WTC11 (cell line): Measurements from ENCODE around the gene TVP23C.
"Not testable (repeated sequence)": the region's sequence is repeated elsewhere in the genome, so short reads cannot be mapped to it uniquely, and the experiment has no call there.

Experiments used
- ESRRA ChIP-seq: sonication (generic); formaldehyde crosslinking; IDR thresholded peaks from 2 replicates; pipeline ENCODE4 v1.8.1; 2022; ENCODE audit warnings: mild to moderate bottlenecking, missing genetic modification reagents, borderline replicate concordance
- FOXK1 ChIP-seq: sonication (generic); formaldehyde crosslinking; IDR thresholded peaks from 2 replicates; pipeline ENCODE4 v1.8.0; 2022; ENCODE audit warnings: mild to moderate bottlenecking, moderate library complexity, missing genetic modification reagents
- MXD4 ChIP-seq: fragments of 250-450 bp; sonication (Bioruptor Pico); IDR thresholded peaks from 2 replicates; pipeline ENCODE4 v1.8.0; 2021; ENCODE audit warnings: mild to moderate bottlenecking, moderate library complexity, borderline replicate concordance
- NFE2L1 ChIP-seq: sonication (generic); formaldehyde crosslinking; IDR thresholded peaks from 2 replicates; pipeline ENCODE4 v1.8.1; 2023; ENCODE audit warnings: missing genetic modification reagents
- NR2C2 ChIP-seq: sonication (generic); formaldehyde crosslinking; IDR thresholded peaks from 2 replicates; pipeline ENCODE4 v1.8.0; 2022; ENCODE audit warnings: mild to moderate bottlenecking, missing genetic modification reagents
- SP1 ChIP-seq: sonication (generic); formaldehyde crosslinking; conservative IDR thresholded peaks from 2 replicates; pipeline ENCODE4 v1.8.1; 2022; ENCODE audit warnings: missing genetic modification reagents
- ZNF396 ChIP-seq: fragments of 250-450 bp; sonication (Bioruptor Pico); IDR thresholded peaks from 2 replicates; pipeline ENCODE4 v1.8.0; 2021; ENCODE audit warnings: mild to moderate bottlenecking, moderate library complexity, borderline replicate concordance
- ZNF671 ChIP-seq: fragments of 250-450 bp; sonication (Bioruptor Pico); IDR thresholded peaks from 2 replicates; pipeline ENCODE4 v1.8.0; 2021; ENCODE audit warnings: mild to moderate bottlenecking
- TF ChIP-seq, protein P1 (sequence below): fragments of 200-600 bp; IDR thresholded peaks from 2 replicates; pipeline ENCODE4 v1.8.0; 2022; ENCODE audit warnings: antibody characterized with exemption
- TF ChIP-seq, protein P2 (sequence below): sonication (generic); formaldehyde crosslinking; IDR thresholded peaks from 2 replicates; pipeline ENCODE4 v1.8.1; 2022; ENCODE audit warnings: missing genetic modification reagents, borderline replicate concordance
- TF ChIP-seq, protein P3 (sequence below): sonication (generic); formaldehyde crosslinking; IDR thresholded peaks from 2 replicates; pipeline ENCODE4 v1.8.1; 2023; ENCODE audit warnings: mild to moderate bottlenecking, missing genetic modification reagents
- TF ChIP-seq, protein P4 (sequence below): sonication (generic); formaldehyde crosslinking; IDR thresholded peaks from 2 replicates; pipeline ENCODE4 v1.8.0; 2022; ENCODE audit warnings: mild to moderate bottlenecking, missing genetic modification reagents
- TF ChIP-seq, protein P5 (sequence below): fragments of 250-450 bp; sonication (Bioruptor Pico); IDR thresholded peaks from 2 replicates; pipeline ENCODE4 v1.8.0; 2021; ENCODE audit warnings: mild to moderate bottlenecking

DNA sequence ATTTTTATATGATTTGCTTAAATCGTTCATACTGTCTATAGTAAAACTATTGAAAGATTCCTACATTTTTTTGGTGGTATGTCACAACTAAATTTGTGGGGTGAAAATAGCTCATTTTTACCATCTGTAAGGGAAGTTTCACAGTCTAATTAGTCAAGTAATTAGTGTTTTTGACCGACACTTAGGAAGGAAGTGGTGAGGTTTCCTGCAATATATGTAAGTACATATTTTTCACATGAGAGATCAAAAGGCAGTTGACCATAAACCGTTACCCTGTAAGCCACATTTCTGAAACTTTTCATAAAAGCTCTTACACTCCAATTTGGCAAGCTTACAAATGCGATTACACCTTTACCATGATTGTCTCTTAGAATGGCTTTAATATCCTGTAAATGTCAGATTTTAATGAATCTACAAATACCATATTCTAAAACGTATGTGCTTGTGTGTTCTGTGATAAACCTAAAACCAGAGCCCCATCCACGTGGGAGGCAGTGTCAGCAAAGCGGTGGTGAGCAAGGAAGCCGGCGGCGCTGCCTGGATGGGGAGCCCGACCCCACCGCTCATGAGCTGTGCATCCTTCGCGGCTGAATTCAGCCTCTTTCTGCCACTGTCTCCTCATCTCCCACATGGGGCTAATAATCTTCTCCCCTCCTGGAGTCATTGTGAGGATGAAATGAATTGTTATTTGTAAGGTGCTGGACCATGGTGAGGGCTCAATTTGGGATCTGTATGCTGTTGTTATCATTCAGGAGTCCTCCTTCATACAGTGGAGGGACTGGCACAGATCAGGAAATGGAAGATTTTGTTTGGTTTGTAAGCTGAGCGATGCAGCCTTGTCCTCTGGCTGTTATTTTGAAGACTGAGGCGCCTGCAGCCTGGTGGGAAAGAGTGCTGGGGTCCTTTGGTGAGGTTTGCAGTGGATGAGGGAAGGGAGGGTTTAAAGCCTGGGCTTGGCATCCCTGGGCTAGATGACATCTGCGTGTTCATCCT lies 26.6 kb upstream of the TVP23C start:
- TF ChIP-seq, protein P1, sequence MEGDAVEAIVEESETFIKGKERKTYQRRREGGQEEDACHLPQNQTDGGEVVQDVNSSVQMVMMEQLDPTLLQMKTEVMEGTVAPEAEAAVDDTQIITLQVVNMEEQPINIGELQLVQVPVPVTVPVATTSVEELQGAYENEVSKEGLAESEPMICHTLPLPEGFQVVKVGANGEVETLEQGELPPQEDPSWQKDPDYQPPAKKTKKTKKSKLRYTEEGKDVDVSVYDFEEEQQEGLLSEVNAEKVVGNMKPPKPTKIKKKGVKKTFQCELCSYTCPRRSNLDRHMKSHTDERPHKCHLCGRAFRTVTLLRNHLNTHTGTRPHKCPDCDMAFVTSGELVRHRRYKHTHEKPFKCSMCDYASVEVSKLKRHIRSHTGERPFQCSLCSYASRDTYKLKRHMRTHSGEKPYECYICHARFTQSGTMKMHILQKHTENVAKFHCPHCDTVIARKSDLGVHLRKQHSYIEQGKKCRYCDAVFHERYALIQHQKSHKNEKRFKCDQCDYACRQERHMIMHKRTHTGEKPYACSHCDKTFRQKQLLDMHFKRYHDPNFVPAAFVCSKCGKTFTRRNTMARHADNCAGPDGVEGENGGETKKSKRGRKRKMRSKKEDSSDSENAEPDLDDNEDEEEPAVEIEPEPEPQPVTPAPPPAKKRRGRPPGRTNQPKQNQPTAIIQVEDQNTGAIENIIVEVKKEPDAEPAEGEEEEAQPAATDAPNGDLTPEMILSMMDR, result not testable (repeated sequence)
- TF ChIP-seq SP1 (CRISPR knock-in tag); FOXK1 (CRISPR knock-in tag); ESRRA; NFE2L1 (CRISPR knock-in tag); ZNF396 (CRISPR knock-in tag); MXD4 (CRISPR knock-in tag); ZNF671 (CRISPR knock-in tag); NR2C2: not testable (repeated sequence)
- TF ChIP-seq, protein P2, sequence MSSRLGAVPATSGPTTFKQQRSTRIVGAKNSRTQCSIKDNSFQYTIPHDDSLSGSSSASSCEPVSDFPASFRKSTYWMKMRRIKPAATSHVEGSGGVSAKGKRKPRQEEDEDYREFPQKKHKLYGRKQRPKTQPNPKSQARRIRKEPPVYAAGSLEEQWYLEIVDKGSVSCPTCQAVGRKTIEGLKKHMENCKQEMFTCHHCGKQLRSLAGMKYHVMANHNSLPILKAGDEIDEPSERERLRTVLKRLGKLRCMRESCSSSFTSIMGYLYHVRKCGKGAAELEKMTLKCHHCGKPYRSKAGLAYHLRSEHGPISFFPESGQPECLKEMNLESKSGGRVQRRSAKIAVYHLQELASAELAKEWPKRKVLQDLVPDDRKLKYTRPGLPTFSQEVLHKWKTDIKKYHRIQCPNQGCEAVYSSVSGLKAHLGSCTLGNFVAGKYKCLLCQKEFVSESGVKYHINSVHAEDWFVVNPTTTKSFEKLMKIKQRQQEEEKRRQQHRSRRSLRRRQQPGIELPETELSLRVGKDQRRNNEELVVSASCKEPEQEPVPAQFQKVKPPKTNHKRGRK (CRISPR knock-in tag), result not testable (repeated sequence)
- TF ChIP-seq, protein P3, sequence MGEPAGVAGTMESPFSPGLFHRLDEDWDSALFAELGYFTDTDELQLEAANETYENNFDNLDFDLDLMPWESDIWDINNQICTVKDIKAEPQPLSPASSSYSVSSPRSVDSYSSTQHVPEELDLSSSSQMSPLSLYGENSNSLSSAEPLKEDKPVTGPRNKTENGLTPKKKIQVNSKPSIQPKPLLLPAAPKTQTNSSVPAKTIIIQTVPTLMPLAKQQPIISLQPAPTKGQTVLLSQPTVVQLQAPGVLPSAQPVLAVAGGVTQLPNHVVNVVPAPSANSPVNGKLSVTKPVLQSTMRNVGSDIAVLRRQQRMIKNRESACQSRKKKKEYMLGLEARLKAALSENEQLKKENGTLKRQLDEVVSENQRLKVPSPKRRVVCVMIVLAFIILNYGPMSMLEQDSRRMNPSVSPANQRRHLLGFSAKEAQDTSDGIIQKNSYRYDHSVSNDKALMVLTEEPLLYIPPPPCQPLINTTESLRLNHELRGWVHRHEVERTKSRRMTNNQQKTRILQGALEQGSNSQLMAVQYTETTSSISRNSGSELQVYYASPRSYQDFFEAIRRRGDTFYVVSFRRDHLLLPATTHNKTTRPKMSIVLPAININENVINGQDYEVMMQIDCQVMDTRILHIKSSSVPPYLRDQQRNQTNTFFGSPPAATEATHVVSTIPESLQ (CRISPR knock-in tag), result not testable (repeated sequence)
- TF ChIP-seq, protein P4, sequence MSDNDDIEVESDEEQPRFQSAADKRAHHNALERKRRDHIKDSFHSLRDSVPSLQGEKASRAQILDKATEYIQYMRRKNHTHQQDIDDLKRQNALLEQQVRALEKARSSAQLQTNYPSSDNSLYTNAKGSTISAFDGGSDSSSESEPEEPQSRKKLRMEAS (CRISPR knock-in tag), result not testable (repeated sequence)
- TF ChIP-seq, protein P5, sequence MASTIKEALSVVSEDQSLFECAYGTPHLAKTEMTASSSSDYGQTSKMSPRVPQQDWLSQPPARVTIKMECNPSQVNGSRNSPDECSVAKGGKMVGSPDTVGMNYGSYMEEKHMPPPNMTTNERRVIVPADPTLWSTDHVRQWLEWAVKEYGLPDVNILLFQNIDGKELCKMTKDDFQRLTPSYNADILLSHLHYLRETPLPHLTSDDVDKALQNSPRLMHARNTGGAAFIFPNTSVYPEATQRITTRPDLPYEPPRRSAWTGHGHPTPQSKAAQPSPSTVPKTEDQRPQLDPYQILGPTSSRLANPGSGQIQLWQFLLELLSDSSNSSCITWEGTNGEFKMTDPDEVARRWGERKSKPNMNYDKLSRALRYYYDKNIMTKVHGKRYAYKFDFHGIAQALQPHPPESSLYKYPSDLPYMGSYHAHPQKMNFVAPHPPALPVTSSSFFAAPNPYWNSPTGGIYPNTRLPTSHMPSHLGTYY (CRISPR knock-in tag), result not testable (repeated sequence)
